WTC11 (cell line): ENCODE data around the gene UPF3A. TPM values are rescaled to one million over a fixed set of nuclear protein-coding genes. Genes with fewer than 3 reads are reported as not detected.

Experiments
- ATAC-seq: fragments of 200-7000 bp; cut with Tn5 transposase; 2 replicates; pipeline ENCODE4 v1.10.0; 2021; ENCODE audit warnings: mild to moderate bottlenecking, moderate library complexity
- CTCF ChIA-PET: fragments of 300-600 bp; sonication (Branson Sonifier 250); formaldehyde crosslinking; loops from one replicate; lab custom pipeline; 2021; ENCODE audit warnings: antibody characterized with exemption; lab: Charles Lee
- POLR2A ChIA-PET: fragments of 350-600 bp; sonication (Branson Sonifier 250); formaldehyde crosslinking; loops from one replicate; lab custom pipeline; 2021; ENCODE audit warnings: antibody characterized with exemption; lab: Charles Lee
- DNase-seq: peaks from one replicate; pipeline ENCODE4 v3.0.0; 2021; ENCODE audit warnings: low spot score
- H3K27ac Mint-ChIP-seq: 2 replicates; pipeline ENCODE4 v1.8.0; 2021; ENCODE audit warnings: mixed read lengths
- H3K27me3 Mint-ChIP-seq: 2 replicates; pipeline ENCODE4 v1.8.0; 2021; ENCODE audit warnings: low read depth, mild to moderate bottlenecking, moderate library complexity, mixed read lengths
- H3K36me3 Mint-ChIP-seq: 2 replicates; pipeline ENCODE4 v1.8.0; 2021; ENCODE audit warnings: mixed read lengths
- H3K4me1 Mint-ChIP-seq: 2 replicates; pipeline ENCODE4 v1.8.0; 2022; ENCODE audit warnings: mixed read lengths
- H3K4me3 Mint-ChIP-seq: 2 replicates; pipeline ENCODE4 v1.8.0; 2021; ENCODE audit warnings: mild to moderate bottlenecking, moderate library complexity, mixed read lengths
- H3K9me3 Mint-ChIP-seq: 2 replicates; pipeline ENCODE4 v1.8.0; 2021; ENCODE audit warnings: mixed read lengths
- CBFB ChIP-seq: sonication (generic); formaldehyde crosslinking; IDR thresholded peaks from 2 replicates; pipeline ENCODE4 v1.8.1; 2022; ENCODE audit warnings: mild to moderate bottlenecking, low read depth, missing genetic modification reagents
- FOXP1 ChIP-seq: sonication (generic); formaldehyde crosslinking; IDR thresholded peaks from 2 replicates; pipeline ENCODE4 v1.8.0; 2022; ENCODE audit warnings: missing genetic modification reagents, mild to moderate bottlenecking, moderate library complexity, borderline replicate concordance
- GRHL2 ChIP-seq: fragments of 250-450 bp; sonication (Bioruptor Pico); IDR thresholded peaks from 2 replicates; pipeline ENCODE4 v1.8.0; 2022; ENCODE audit warnings: mild to moderate bottlenecking, moderate library complexity; ENCODE audit not compliant: insufficient replicate concordance, severe bottlenecking
- HMGA2 ChIP-seq: fragments of 250-450 bp; sonication (Bioruptor Pico); IDR thresholded peaks from 2 replicates; pipeline ENCODE4 v1.4.0; 2021; ENCODE audit warnings: mild to moderate bottlenecking, moderate library complexity
- JUN ChIP-seq: sonication (generic); formaldehyde crosslinking; IDR thresholded peaks from 2 replicates; pipeline ENCODE4 v1.8.0; 2023; ENCODE audit warnings: mild to moderate bottlenecking, missing genetic modification reagents
- MXD4 ChIP-seq: fragments of 250-450 bp; sonication (Bioruptor Pico); IDR thresholded peaks from 2 replicates; pipeline ENCODE4 v1.8.0; 2021; ENCODE audit warnings: mild to moderate bottlenecking, moderate library complexity, borderline replicate concordance
- NR1H2 ChIP-seq: sonication (generic); formaldehyde crosslinking; IDR thresholded peaks from 2 replicates; pipeline ENCODE4 v1.9.0; 2021; ENCODE audit warnings: mild to moderate bottlenecking, moderate library complexity, missing genetic modification reagents
- NR2C2 ChIP-seq: sonication (generic); formaldehyde crosslinking; IDR thresholded peaks from 2 replicates; pipeline ENCODE4 v1.8.0; 2022; ENCODE audit warnings: mild to moderate bottlenecking, missing genetic modification reagents
- PRRX2 ChIP-seq: fragments of 250-450 bp; sonication (Bioruptor Pico); IDR thresholded peaks from 2 replicates; pipeline ENCODE4 v1.8.0; 2021; ENCODE audit warnings: mild to moderate bottlenecking
- ZNF138 ChIP-seq: sonication (generic); formaldehyde crosslinking; conservative IDR thresholded peaks from 2 replicates; pipeline ENCODE4 v1.8.1; 2022; ENCODE audit warnings: mild to moderate bottlenecking, moderate library complexity, missing genetic modification reagents
- ZNF416 ChIP-seq: fragments of 250-450 bp; sonication (Bioruptor Pico); IDR thresholded peaks from 2 replicates; pipeline ENCODE4 v1.9.0; 2021; ENCODE audit warnings: mild to moderate bottlenecking, inconsistent platforms
- total RNA-seq: library from RNA; stranded (reverse); gene quantifications from 3 replicates; pipeline ENCODE4 v1.2.3, GENCODE V29; 2021
- TF ChIP-seq, protein P1 (sequence below): sonication (generic); formaldehyde crosslinking; conservative IDR thresholded peaks from 2 replicates; pipeline ENCODE4 v1.8.1; 2023; ENCODE audit warnings: mild to moderate bottlenecking, low read depth, missing genetic modification reagents, moderate library complexity
- TF ChIP-seq, protein P2 (sequence below): fragments of 200-600 bp; IDR thresholded peaks from 2 replicates; pipeline ENCODE4 v1.8.0; 2022; ENCODE audit warnings: antibody characterized with exemption
- TF ChIP-seq, protein P3 (sequence below): sonication (generic); formaldehyde crosslinking; IDR thresholded peaks from 2 replicates; pipeline ENCODE4 v1.8.1; 2022; ENCODE audit warnings: mild to moderate bottlenecking, moderate library complexity, missing genetic modification reagents
- TF ChIP-seq, protein P4 (sequence below): sonication (generic); formaldehyde crosslinking; IDR thresholded peaks from 2 replicates; pipeline ENCODE4 v1.8.1; 2022; ENCODE audit warnings: mild to moderate bottlenecking, missing genetic modification reagents, moderate library complexity, borderline replicate concordance
- TF ChIP-seq, protein P5 (sequence below): sonication (generic); formaldehyde crosslinking; IDR thresholded peaks from 2 replicates; pipeline ENCODE4 v1.8.0; 2023; ENCODE audit warnings: missing genetic modification reagents
- TF ChIP-seq, protein P6 (sequence below): fragments of 250-450 bp; sonication (Bioruptor Pico); IDR thresholded peaks from 2 replicates; pipeline ENCODE4 v2.1.2; 2022; ENCODE audit warnings: mild to moderate bottlenecking, moderate library complexity
- TF ChIP-seq, protein P7 (sequence below): sonication (generic); formaldehyde crosslinking; IDR thresholded peaks from 2 replicates; pipeline ENCODE4 v1.8.1; 2023; ENCODE audit warnings: mild to moderate bottlenecking, missing genetic modification reagents, borderline replicate concordance

Gene UPF3A
- total RNA-seq, 1 experiment from 2014 or later: 71.9 TPM

DNA sequence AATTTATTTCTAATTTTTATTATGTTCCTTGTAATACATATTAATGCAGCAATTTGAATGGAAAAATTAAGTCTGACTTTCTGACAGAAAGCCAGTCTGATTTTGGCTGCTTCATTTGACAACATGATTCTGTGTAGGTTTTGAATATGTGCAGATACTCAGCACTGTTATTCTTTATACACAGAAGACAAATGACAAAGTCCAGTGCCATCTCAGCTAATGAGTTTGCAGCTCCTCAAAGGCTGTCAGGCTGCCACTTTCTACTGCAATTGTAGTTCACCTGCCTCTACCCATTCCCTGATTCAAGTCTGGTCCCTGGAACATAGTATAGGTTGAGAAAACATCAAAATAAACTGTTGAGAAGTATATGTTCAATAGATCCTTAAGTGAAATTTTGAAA, 30.0 kb downstream of the UPF3A start:
- Mint-ChIP-seq H3K9me3 (no peaks in the 10 kb centered on the region), H3K36me3 (peaks cover 11% of the 10 kb centered on the region), H3K27me3 (no peaks in the 10 kb centered on the region; the same call in 1 of the 2 replicates), H3K4me1 (peaks cover 16% of the 10 kb centered on the region), H3K4me3 (no peak overlapping the region)
- CTCF ChIA-PET: no interaction called here
- ATAC-seq (no peak), DNase-seq (no peak)
- TF ChIP-seq HMGA2 (CRISPR knock-in tag) (no peak), GRHL2 (no peak), ZNF416 (CRISPR knock-in tag) (no peak)
- TF ChIP-seq, protein P1, sequence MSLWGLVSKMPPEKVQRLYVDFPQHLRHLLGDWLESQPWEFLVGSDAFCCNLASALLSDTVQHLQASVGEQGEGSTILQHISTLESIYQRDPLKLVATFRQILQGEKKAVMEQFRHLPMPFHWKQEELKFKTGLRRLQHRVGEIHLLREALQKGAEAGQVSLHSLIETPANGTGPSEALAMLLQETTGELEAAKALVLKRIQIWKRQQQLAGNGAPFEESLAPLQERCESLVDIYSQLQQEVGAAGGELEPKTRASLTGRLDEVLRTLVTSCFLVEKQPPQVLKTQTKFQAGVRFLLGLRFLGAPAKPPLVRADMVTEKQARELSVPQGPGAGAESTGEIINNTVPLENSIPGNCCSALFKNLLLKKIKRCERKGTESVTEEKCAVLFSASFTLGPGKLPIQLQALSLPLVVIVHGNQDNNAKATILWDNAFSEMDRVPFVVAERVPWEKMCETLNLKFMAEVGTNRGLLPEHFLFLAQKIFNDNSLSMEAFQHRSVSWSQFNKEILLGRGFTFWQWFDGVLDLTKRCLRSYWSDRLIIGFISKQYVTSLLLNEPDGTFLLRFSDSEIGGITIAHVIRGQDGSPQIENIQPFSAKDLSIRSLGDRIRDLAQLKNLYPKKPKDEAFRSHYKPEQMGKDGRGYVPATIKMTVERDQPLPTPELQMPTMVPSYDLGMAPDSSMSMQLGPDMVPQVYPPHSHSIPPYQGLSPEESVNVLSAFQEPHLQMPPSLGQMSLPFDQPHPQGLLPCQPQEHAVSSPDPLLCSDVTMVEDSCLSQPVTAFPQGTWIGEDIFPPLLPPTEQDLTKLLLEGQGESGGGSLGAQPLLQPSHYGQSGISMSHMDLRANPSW (CRISPR knock-in tag): no peak
- TF ChIP-seq, protein P2, sequence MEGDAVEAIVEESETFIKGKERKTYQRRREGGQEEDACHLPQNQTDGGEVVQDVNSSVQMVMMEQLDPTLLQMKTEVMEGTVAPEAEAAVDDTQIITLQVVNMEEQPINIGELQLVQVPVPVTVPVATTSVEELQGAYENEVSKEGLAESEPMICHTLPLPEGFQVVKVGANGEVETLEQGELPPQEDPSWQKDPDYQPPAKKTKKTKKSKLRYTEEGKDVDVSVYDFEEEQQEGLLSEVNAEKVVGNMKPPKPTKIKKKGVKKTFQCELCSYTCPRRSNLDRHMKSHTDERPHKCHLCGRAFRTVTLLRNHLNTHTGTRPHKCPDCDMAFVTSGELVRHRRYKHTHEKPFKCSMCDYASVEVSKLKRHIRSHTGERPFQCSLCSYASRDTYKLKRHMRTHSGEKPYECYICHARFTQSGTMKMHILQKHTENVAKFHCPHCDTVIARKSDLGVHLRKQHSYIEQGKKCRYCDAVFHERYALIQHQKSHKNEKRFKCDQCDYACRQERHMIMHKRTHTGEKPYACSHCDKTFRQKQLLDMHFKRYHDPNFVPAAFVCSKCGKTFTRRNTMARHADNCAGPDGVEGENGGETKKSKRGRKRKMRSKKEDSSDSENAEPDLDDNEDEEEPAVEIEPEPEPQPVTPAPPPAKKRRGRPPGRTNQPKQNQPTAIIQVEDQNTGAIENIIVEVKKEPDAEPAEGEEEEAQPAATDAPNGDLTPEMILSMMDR: no peak
- TF ChIP-seq, all 79 proteins: peak for 0
- POLR2A ChIA-PET: no interaction called here
- H3K27ac Mint-ChIP-seq: no peak overlapping the region

DNA sequence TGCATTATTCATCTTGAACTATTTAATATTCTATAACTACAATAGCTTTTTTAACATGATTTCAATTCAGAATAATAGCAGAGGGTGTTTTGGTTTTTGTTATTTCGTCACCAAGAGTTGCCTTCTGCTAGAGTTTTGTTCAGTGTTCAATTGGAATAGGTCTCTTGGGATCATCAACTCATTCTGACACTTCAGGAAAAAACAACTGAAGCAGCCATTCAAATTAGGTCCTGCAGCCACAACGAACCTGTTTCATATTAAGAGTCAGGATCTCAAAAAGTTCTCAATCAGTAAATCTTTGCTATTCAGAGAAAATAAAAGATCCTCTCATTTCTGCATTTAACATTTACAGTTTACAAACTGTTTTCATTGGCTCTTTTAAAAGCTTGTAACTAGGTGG, 30.5 kb downstream of the UPF3A start:
- TF ChIP-seq, protein P3, sequence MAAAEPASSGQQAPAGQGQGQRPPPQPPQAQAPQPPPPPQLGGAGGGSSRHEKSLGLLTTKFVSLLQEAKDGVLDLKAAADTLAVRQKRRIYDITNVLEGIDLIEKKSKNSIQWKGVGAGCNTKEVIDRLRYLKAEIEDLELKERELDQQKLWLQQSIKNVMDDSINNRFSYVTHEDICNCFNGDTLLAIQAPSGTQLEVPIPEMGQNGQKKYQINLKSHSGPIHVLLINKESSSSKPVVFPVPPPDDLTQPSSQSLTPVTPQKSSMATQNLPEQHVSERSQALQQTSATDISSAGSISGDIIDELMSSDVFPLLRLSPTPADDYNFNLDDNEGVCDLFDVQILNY (CRISPR knock-in tag): no peak
- TF ChIP-seq, protein P4, sequence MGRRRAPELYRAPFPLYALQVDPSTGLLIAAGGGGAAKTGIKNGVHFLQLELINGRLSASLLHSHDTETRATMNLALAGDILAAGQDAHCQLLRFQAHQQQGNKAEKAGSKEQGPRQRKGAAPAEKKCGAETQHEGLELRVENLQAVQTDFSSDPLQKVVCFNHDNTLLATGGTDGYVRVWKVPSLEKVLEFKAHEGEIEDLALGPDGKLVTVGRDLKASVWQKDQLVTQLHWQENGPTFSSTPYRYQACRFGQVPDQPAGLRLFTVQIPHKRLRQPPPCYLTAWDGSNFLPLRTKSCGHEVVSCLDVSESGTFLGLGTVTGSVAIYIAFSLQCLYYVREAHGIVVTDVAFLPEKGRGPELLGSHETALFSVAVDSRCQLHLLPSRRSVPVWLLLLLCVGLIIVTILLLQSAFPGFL (CRISPR knock-in tag): no peak
- TF ChIP-seq, protein P5, sequence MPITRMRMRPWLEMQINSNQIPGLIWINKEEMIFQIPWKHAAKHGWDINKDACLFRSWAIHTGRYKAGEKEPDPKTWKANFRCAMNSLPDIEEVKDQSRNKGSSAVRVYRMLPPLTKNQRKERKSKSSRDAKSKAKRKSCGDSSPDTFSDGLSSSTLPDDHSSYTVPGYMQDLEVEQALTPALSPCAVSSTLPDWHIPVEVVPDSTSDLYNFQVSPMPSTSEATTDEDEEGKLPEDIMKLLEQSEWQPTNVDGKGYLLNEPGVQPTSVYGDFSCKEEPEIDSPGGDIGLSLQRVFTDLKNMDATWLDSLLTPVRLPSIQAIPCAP: no peak
- TF ChIP-seq ZNF138: no peak
- TF ChIP-seq, protein P6, sequence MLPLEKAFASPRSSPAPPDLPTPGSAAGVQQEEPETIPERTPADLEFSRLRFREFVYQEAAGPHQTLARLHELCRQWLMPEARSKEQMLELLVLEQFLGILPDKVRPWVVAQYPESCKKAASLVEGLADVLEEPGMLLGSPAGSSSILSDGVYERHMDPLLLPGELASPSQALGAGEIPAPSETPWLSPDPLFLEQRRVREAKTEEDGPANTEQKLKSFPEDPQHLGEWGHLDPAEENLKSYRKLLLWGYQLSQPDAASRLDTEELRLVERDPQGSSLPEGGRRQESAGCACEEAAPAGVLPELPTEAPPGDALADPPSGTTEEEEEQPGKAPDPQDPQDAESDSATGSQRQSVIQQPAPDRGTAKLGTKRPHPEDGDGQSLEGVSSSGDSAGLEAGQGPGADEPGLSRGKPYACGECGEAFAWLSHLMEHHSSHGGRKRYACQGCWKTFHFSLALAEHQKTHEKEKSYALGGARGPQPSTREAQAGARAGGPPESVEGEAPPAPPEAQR (CRISPR knock-in tag): no peak
- TF ChIP-seq NR1H2 (CRISPR knock-in tag): no peak
- TF ChIP-seq PRRX2 (CRISPR knock-in tag): no peak
- no peak for TF ChIP-seq NR2C2
- TF ChIP-seq JUN (CRISPR knock-in tag): no peak
- no peak for TF ChIP-seq CBFB (CRISPR knock-in tag)
- no peak for TF ChIP-seq FOXP1 (CRISPR knock-in tag)
- no peak for TF ChIP-seq HMGA2 (CRISPR knock-in tag)
- TF ChIP-seq, protein P7, sequence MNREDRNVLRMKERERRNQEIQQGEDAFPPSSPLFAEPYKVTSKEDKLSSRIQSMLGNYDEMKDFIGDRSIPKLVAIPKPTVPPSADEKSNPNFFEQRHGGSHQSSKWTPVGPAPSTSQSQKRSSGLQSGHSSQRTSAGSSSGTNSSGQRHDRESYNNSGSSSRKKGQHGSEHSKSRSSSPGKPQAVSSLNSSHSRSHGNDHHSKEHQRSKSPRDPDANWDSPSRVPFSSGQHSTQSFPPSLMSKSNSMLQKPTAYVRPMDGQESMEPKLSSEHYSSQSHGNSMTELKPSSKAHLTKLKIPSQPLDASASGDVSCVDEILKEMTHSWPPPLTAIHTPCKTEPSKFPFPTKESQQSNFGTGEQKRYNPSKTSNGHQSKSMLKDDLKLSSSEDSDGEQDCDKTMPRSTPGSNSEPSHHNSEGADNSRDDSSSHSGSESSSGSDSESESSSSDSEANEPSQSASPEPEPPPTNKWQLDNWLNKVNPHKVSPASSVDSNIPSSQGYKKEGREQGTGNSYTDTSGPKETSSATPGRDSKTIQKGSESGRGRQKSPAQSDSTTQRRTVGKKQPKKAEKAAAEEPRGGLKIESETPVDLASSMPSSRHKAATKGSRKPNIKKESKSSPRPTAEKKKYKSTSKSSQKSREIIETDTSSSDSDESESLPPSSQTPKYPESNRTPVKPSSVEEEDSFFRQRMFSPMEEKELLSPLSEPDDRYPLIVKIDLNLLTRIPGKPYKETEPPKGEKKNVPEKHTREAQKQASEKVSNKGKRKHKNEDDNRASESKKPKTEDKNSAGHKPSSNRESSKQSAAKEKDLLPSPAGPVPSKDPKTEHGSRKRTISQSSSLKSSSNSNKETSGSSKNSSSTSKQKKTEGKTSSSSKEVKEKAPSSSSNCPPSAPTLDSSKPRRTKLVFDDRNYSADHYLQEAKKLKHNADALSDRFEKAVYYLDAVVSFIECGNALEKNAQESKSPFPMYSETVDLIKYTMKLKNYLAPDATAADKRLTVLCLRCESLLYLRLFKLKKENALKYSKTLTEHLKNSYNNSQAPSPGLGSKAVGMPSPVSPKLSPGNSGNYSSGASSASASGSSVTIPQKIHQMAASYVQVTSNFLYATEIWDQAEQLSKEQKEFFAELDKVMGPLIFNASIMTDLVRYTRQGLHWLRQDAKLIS: no peak
- no peak for TF ChIP-seq MXD4 (CRISPR knock-in tag)
- no peak for ATAC-seq
- Mint-ChIP-seq H3K27me3 (no peaks in the 10 kb centered on the region; the same call in 1 of the 2 replicates), H3K4me3 (no peak overlapping the region), H3K27ac (no peak overlapping the region), H3K9me3 (no peaks in the 10 kb centered on the region), H3K36me3 (peaks cover 6% of the 10 kb centered on the region), H3K4me1 (peaks cover 16% of the 10 kb centered on the region)
- ChIA-PET POLR2A (interaction anchor here (0.7 kb wide), 1 partner anchor 723 kb away, joined by 4 read pairs; no protein-coding TSS in a partner anchor), CTCF (interaction anchor here (0.7 kb wide), 1 partner anchor 566 kb away, joined by 5 read pairs; no protein-coding TSS in a partner anchor)
- no peak for DNase-seq
